HG03432 (cell line): ENCODE results near the gene COL1A1.
A peak's percentile ranks its signal among the peaks of the same experiment; 100 is the strongest.

Experiments
- ATAC-seq: cut with Tn5 transposase; IDR thresholded peaks from one replicate; pipeline ENCODE4 v1.9.1; 2021; ENCODE audit warnings: mild to moderate bottlenecking, moderate library complexity; ENCODE audit not compliant: unreplicated experiment

Gene COL1A1

GRCh38 chr17:50213026-50214022 lies 11.9 kb upstream of the COL1A1 start:
- ATAC-seq: peak; percentile 87

- ATAC-seq: no peak
These were observed 10.9 kb upstream of the COL1A1 start for GRCh38 chr17:50212121-50212843.

- no peak for ATAC-seq
These were observed 10.1 kb upstream of the COL1A1 start for GRCh38 chr17:50211249-50212120.

GRCh38 chr17:50210240-50211225 lies 9.1 kb upstream of the COL1A1 start:
- no peak for ATAC-seq

- ATAC-seq: no peak
These were observed 8.2 kb upstream of the COL1A1 start for GRCh38 chr17:50209472-50210239.

- no peak for ATAC-seq
These were observed 7.7 kb upstream of the COL1A1 start for GRCh38 chr17:50209133-50209471.

GRCh38 chr17:50208611-50209061 lies 7.2 kb upstream of the COL1A1 start:
- no peak for ATAC-seq

- ATAC-seq: no peak
These were observed 6.5 kb upstream of the COL1A1 start for GRCh38 chr17:50207792-50208567.

GRCh38 chr17:50207315-50207714 lies 5.9 kb upstream of the COL1A1 start:
- ATAC-seq: no peak

GRCh38 chr17:50206604-50207293 lies 5.3 kb upstream of the COL1A1 start:
- no peak for ATAC-seq

GRCh38 chr17:50205963-50206505 lies 4.6 kb upstream of the COL1A1 start:
- ATAC-seq: no peak

GRCh38 chr17:50205111-50205962 lies 3.9 kb upstream of the COL1A1 start:
- no peak for ATAC-seq

- no peak for ATAC-seq
These were observed 3.0 kb upstream of the COL1A1 start for GRCh38 chr17:50204431-50204830.

- no peak for ATAC-seq
These were observed 2.3 kb upstream of the COL1A1 start for GRCh38 chr17:50203604-50204345.

- no peak for ATAC-seq
These were observed 1.7 kb upstream of the COL1A1 start for GRCh38 chr17:50203086-50203485.
